IMR-90 (cell line): ENCODE results near the gene MYBPC3.

ENCODE experiments used
- BHLHE40 ChIP-seq: fragments of 150-350 bp; IDR thresholded peaks from 2 replicates; pipeline ENCODE4 v1.6.1; 2016; ENCODE audit warnings: mild to moderate bottlenecking, low read depth, low read length
- FOS ChIP-seq: fragments of 150-350 bp; IDR thresholded peaks from 2 replicates; pipeline ENCODE4 v1.6.1; 2016; ENCODE audit warnings: low read depth, low read length
- MXI1 ChIP-seq: IDR thresholded peaks from 2 replicates; pipeline ENCODE4 v1.6.1; 2012; ENCODE audit warnings: low read depth, mild to moderate bottlenecking, low read length, moderate library complexity, borderline replicate concordance
- POLR2A ChIP-seq: IDR thresholded peaks from 2 replicates; pipeline ENCODE4 v1.6.1; 2012; ENCODE audit warnings: mild to moderate bottlenecking, low read depth, low read length
- RAD21 ChIP-seq: IDR thresholded peaks from 2 replicates; pipeline ENCODE4 v1.6.1; 2012; ENCODE audit warnings: low read length, improper control_type of control experiment
- RCOR1 ChIP-seq: IDR thresholded peaks from 2 replicates; pipeline ENCODE4 v1.6.1; 2012; ENCODE audit warnings: mild to moderate bottlenecking, low read length, improper control_type of control experiment; ENCODE audit not compliant: insufficient replicate concordance
- TF ChIP-seq, protein P1 (sequence below): conservative IDR thresholded peaks from 2 replicates; pipeline ENCODE4 v1.5.1; 2012; ENCODE audit warnings: mild to moderate bottlenecking, low read depth, low read length, improper control_type of control experiment

DNA sequence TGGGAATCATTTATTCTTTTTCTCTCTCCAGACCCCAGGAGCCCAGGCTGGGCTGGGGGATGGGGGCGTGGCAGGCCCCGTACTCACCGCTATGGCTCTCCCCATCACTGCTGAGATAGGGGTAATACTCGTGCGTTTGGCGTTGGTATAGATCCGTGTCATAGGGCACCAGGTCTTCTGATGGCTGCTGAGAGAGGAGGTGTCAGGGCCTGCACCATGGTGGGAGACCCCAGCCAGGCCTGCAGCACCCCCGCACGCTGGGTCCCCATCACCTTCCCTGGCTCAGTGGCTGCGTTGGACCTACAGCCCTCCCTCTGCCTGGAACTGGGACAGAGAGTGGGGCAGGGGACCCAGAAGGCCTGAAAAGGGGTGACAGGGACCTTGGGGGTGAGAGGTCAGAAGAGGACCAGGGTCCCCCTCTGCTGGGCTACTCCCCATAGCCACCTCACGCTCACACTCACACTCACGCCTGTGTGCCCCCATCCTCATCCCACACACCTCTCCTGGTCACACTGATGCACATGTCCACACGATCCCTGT, 23.1 kb upstream of the MYBPC3 start:
- TF ChIP-seq, protein P1, sequence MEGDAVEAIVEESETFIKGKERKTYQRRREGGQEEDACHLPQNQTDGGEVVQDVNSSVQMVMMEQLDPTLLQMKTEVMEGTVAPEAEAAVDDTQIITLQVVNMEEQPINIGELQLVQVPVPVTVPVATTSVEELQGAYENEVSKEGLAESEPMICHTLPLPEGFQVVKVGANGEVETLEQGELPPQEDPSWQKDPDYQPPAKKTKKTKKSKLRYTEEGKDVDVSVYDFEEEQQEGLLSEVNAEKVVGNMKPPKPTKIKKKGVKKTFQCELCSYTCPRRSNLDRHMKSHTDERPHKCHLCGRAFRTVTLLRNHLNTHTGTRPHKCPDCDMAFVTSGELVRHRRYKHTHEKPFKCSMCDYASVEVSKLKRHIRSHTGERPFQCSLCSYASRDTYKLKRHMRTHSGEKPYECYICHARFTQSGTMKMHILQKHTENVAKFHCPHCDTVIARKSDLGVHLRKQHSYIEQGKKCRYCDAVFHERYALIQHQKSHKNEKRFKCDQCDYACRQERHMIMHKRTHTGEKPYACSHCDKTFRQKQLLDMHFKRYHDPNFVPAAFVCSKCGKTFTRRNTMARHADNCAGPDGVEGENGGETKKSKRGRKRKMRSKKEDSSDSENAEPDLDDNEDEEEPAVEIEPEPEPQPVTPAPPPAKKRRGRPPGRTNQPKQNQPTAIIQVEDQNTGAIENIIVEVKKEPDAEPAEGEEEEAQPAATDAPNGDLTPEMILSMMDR, result no peak
- TF ChIP-seq FOS, result no peak
- no peak for TF ChIP-seq BHLHE40
- TF ChIP-seq RAD21, result no peak
- no peak for TF ChIP-seq MXI1
- TF ChIP-seq POLR2A, result no peak
- TF ChIP-seq RCOR1, result no peak
